ENCODE results near the gene SPTLC2. TPM values are rescaled to one million over a fixed set of nuclear protein-coding genes. Genes with fewer than 3 reads are reported as not detected.

The SPTLC2 gene
- total RNA-seq, 1 donor: 48.4 TPM

GRCh38 chr14:77623201-77623600 lies 6.8 kb upstream of the SPTLC2 start:
- TF ChIP-seq, protein P1, sequence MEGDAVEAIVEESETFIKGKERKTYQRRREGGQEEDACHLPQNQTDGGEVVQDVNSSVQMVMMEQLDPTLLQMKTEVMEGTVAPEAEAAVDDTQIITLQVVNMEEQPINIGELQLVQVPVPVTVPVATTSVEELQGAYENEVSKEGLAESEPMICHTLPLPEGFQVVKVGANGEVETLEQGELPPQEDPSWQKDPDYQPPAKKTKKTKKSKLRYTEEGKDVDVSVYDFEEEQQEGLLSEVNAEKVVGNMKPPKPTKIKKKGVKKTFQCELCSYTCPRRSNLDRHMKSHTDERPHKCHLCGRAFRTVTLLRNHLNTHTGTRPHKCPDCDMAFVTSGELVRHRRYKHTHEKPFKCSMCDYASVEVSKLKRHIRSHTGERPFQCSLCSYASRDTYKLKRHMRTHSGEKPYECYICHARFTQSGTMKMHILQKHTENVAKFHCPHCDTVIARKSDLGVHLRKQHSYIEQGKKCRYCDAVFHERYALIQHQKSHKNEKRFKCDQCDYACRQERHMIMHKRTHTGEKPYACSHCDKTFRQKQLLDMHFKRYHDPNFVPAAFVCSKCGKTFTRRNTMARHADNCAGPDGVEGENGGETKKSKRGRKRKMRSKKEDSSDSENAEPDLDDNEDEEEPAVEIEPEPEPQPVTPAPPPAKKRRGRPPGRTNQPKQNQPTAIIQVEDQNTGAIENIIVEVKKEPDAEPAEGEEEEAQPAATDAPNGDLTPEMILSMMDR (IDR thresholded peaks at IDR 0.05; ENCODE audit: insufficient read depth, low read depth, low read length): no peak
- DNase-seq (ENCODE audit: low read depth): no peak
- no peak overlapping the region for H3K4me3 ChIP-seq (ENCODE audit: low read depth, low read length)

- TF ChIP-seq, protein P1 (IDR thresholded peaks at IDR 0.05; ENCODE audit: insufficient read depth, low read depth, low read length): no peak
- no peak for DNase-seq (ENCODE audit: low read depth)
- H3K4me3 ChIP-seq (ENCODE audit: low read depth, low read length): no peak overlapping the region
Measured at GRCh38 chr14:77622366-77622961, 6.0 kb upstream of the SPTLC2 start.

DNA sequence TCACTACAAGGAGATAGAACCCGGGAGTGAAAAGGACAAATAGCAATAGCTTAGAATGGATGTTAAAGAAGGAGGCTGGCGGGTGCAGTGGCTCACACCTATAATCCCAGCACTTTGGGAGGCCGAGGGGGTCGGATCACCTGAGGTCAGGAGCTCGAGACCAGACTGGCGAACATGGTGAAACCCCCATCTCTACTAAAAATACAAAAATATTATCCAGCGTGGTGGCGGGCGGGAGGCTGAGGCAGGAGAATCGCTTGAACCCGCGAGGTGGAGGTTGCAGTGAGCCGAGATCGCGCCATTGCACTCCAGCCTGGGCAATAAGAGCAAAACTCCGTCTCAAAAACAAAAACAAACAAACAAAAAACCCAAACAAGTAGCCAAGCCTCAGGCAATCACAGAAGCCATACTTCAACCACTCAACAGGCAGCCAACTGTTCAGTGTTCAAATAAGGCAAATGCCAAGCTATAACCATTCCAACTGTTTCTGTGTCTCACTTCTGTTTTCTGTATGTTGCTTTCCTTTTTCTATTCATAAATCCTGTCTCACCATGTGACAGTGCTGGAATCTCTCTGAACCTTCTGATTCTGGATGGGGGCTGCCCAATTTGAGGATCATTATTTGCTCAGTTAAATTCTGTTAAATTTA lies 3.9 kb upstream of the SPTLC2 start:
- TF ChIP-seq, protein P1 (IDR thresholded peaks at IDR 0.05; ENCODE audit: insufficient read depth, low read depth, low read length): no peak
- DNase-seq (ENCODE audit: low read depth): no peak
- no peak overlapping the region for H3K4me3 ChIP-seq (ENCODE audit: low read depth, low read length)

- H3K4me3 ChIP-seq (ENCODE audit: low read depth, low read length): no peak overlapping the region
- TF ChIP-seq, protein P1 (IDR thresholded peaks at IDR 0.05; ENCODE audit: insufficient read depth, low read depth, low read length): no peak
- DNase-seq (ENCODE audit: low read depth): no peak
Measured at GRCh38 chr14:77618381-77618970, 2.0 kb upstream of the SPTLC2 start.

DNA sequence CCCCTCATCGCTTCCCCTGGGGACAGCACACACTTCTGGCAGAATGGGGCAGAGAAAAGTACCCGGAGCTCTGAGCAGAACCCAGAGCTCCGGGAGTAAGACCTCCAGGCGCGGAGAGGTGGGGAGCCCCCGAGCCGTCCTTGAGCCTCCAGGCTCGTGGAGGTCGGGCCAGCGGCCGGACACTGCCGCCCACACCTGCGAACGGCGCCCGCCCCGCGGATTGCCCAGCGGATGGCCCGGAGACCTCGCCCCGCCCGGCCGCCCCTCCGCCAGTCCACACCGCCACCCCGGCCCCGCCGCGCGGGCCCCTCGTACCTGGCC lies 344 bp downstream of the SPTLC2 start:
- TF ChIP-seq, protein P1 (IDR thresholded peaks at IDR 0.05; ENCODE audit: insufficient read depth, low read depth, low read length): no peak
- peak overlapping the region; percentile 95 for H3K4me3 ChIP-seq (ENCODE audit: low read depth, low read length)
- DNase-seq (ENCODE audit: low read depth): no peak

DNA sequence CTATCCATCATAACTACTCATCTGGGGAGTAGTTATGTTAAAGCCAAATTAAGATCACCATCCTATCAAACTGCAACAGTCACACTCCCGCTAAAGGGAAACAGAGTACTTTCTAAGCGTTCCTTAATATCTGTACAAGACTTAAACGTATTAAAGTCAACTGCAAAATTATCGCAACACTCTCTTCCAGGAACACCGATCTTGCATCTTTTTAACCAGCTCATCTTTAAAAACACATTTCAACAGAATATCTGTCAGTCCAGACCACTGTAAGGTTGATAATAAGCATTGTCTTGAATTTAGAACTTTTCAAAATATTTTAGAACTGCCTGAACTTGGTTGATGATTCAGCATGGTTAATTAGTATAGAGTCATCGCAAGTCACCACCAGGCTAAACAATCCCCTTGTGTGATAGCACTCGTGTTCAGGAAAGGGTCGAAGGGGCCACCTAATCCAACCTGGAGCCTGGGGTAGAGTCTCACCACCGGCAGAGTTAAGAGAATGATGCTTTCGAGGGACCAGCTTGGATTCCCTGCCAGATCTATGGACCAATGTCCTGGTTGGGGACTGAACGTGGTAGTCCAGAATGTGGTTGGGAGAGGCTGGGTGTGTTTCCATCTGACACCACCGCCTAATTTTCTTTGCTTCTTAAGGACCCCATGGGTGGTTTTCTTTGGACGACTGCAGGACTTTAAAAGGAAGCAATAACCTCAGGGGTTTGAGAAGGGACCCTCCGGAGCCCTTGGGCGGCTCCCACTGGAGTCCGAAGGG lies 890 bp downstream of the SPTLC2 start:
- TF ChIP-seq, protein P1 (IDR thresholded peaks at IDR 0.05; ENCODE audit: insufficient read depth, low read depth, low read length): no peak
- peak overlapping the region; percentile 95 for H3K4me3 ChIP-seq (ENCODE audit: low read depth, low read length)
- DNase-seq (ENCODE audit: low read depth): no peak

All from fibroblast of villous mesenchyme (primary cell).